ENCODE data around the gene HYAL3. TPM values are rescaled to one million over a fixed set of nuclear protein-coding genes. Genes with fewer than 3 reads are reported as not detected.

Gene HYAL3
- total RNA-seq, 1 donor from 2014 or later, result 6.9 TPM

DNA sequence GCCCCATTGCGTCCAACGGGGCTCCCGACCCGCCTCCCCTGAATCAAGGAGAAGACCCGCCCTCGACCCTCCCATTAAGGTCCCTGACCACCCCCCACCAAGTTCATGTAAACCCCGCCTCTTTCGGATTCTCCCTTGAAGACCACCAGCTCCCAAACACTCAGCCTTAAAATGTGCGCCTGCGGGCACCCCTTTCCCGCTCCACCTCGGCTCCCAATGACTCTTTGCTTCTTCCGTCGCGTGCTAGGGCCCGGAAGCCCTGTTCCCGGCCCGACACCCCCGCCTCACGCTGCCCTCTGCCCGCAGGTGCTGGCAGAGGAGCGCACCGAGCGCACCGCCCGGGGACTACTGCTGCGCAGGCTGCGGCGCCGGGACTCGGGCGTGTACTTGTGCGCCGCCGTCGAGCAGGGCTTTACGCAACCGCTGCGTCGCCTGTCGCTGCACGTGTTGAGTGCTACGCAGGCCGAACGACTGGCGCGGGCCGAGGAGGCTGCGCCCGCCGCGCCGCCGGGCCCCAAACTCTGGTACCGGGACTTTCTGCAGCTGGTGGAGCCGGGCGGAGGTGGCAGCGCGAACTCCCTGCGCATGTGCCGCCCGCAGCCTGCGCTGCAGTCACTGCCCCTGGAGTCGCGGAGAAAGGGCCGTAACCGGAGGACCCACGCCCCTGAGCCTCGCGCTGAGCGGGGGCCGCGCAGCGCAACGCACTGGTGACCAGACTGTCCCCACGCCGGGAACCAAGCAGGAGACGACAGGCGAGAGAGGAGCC is 23.0 kb downstream of the HYAL3 start:
- Histone ChIP-seq H3K4me1 (ENCODE audit: insufficient read depth, low read length) (no peaks in the 10 kb centered on the region), H2AFZ (ENCODE audit: low read depth, low read length) (no peak overlapping the region), H3K27me3 (ENCODE audit: insufficient read depth, low read length) (peaks cover 27% of the 10 kb centered on the region), H3K27ac (ENCODE audit: low read depth, low read length) (no peak overlapping the region), H4K20me1 (ENCODE audit: insufficient read depth, low read length) (peaks cover 3% of the 10 kb centered on the region), H3K9me3 (ENCODE audit: insufficient read depth, low read depth, low read length) (no peaks in the 10 kb centered on the region), H3K4me3 (ENCODE audit: insufficient read depth, low read depth, low read length) (no peak overlapping the region), H3K4me2 (ENCODE audit: low read length) (no peak overlapping the region), H3K9ac (ENCODE audit: low read length) (no peak overlapping the region), H3K79me2 (ENCODE audit: insufficient read depth, low read length) (no peaks in the 10 kb centered on the region), H3K36me3 (ENCODE audit: insufficient read depth, low read length) (no peaks in the 10 kb centered on the region)
- H3K9me3 Mint-ChIP-seq (ENCODE audit: unreplicated experiment), result no peaks in the 10 kb centered on the region
- no peak for TF ChIP-seq CTCF (IDR thresholded peaks at IDR 0.05; ENCODE audit: insufficient read depth, low read depth, low read length)
- peak; percentile 66 for TF ChIP-seq EZH2 (IDR thresholded peaks at IDR 0.05; ENCODE audit: insufficient read depth, low read length)
- H3K27ac Mint-ChIP-seq (ENCODE audit: unreplicated experiment), result no peak overlapping the region
- H3K4me3 Mint-ChIP-seq (ENCODE audit: unreplicated experiment), result no peak overlapping the region
- peaks cover 8% of the 10 kb centered on the region for H3K36me3 Mint-ChIP-seq (ENCODE audit: low read depth, unreplicated experiment)
- peaks cover 22% of the 10 kb centered on the region for H3K27me3 Mint-ChIP-seq (ENCODE audit: low read depth, unreplicated experiment)
- peaks cover 11% of the 10 kb centered on the region for H3K4me1 Mint-ChIP-seq (ENCODE audit: low read depth, unreplicated experiment)
- DNase-seq (ENCODE audit: low read depth) (no peak), FAIRE-seq (no peak)

DNA sequence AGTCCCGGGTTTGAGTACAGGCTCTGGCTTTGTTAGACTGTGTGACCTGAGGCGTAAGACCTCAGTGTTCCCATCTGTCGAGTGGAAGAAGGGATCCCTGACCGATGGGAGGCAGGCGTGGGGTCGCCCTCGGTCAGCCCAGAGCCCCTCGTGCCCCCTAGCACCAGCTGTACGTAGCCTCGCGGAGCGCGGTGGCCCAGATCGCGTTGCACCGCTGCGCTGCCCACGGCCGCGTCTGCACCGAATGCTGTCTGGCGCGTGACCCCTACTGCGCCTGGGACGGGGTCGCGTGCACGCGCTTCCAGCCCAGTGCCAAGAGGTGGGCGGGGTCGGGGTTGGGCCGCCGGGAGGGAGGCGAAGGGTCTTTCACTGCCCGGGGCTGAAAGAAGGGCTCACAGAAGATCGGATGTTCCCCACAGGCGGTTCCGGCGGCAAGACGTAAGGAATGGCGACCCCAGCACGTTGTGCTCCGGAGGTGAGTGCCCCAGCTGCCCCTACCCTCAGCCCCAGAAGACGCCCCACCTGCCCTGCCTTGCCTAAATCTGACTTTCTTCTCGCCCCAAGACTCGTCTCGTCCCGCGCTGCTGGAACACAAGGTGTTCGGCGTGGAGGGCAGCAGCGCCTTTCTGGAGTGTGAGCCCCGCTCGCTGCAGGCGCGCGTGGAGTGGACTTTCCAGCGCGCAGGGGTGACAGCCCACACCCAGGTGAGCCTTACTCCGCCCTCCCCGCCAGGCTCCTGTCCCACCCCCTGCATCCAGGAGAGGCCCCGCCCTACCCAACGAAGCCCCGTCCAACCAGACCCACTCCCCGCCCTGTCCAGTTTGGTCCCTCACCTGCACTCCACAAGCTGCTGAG is 23.8 kb downstream of the HYAL3 start:
- H3K9ac ChIP-seq (ENCODE audit: low read length), result no peak overlapping the region
- H3K36me3 Mint-ChIP-seq (ENCODE audit: low read depth, unreplicated experiment), result peaks cover 8% of the 10 kb centered on the region
- H3K27me3 Mint-ChIP-seq (ENCODE audit: low read depth, unreplicated experiment), result peaks cover 22% of the 10 kb centered on the region
- no peak overlapping the region for H2AFZ ChIP-seq (ENCODE audit: low read depth, low read length)
- no peaks in the 10 kb centered on the region for H3K9me3 Mint-ChIP-seq (ENCODE audit: unreplicated experiment)
- DNase-seq (ENCODE audit: low read depth), result no peak
- no peaks in the 10 kb centered on the region for H3K79me2 ChIP-seq (ENCODE audit: insufficient read depth, low read length)
- H3K9me3 ChIP-seq (ENCODE audit: insufficient read depth, low read depth, low read length), result no peaks in the 10 kb centered on the region
- no peaks in the 10 kb centered on the region for H3K36me3 ChIP-seq (ENCODE audit: insufficient read depth, low read length)
- peaks cover 27% of the 10 kb centered on the region for H3K27me3 ChIP-seq (ENCODE audit: insufficient read depth, low read length)
- no peak overlapping the region for H3K4me3 ChIP-seq (ENCODE audit: insufficient read depth, low read depth, low read length)
- no peak for FAIRE-seq
- no peak overlapping the region for H3K27ac Mint-ChIP-seq (ENCODE audit: unreplicated experiment)
- TF ChIP-seq EZH2 (IDR thresholded peaks at IDR 0.05; ENCODE audit: insufficient read depth, low read length) (peak; percentile 93), CTCF (IDR thresholded peaks at IDR 0.05; ENCODE audit: insufficient read depth, low read depth, low read length) (no peak)
- H3K4me3 Mint-ChIP-seq (ENCODE audit: unreplicated experiment), result no peak overlapping the region
- peaks cover 5% of the 10 kb centered on the region for H3K4me1 ChIP-seq (ENCODE audit: insufficient read depth, low read length)
- no peak overlapping the region for H3K4me2 ChIP-seq (ENCODE audit: low read length)
- peaks cover 12% of the 10 kb centered on the region for H3K4me1 Mint-ChIP-seq (ENCODE audit: low read depth, unreplicated experiment)
- H4K20me1 ChIP-seq (ENCODE audit: insufficient read depth, low read length), result peaks cover 3% of the 10 kb centered on the region
- H3K27ac ChIP-seq (ENCODE audit: low read depth, low read length), result no peak overlapping the region

Measured in astrocyte (in vitro differentiated cells and primary cell).